Measurements from ENCODE around the gene TPRX2. TPM values are rescaled to one million over a fixed set of nuclear protein-coding genes. Genes with fewer than 3 reads are reported as not detected.

TPRX2 gene
- not detected in 2 replicates for total RNA-seq

GRCh38 chr19:47858646-47859285 lies at the start of gene TPRX2:
TPRX2 (plus strand) TSS chr19:47859235; CDS start chr19:47859247, 12 bp downstream.

GRCh38 chr19:47821460-47822020 lies 37.5 kb upstream of the TPRX2 start, which contains the start of gene CRX:
CRX (plus strand) TSS chr19:47821937; CDS start chr19:47834444, 12,507 bp downstream.

GRCh38 chr19:47886010-47886559 lies 27.1 kb downstream of the TPRX2 start, which contains the start of gene SULT2A1:
SULT2A1 (minus strand) TSS chr19:47886315; CDS start chr19:47886257, 58 bp downstream.

Other genes starting within 250 kb of the TPRX2 start
- 339 and 398 TPM in 2 replicates for gene EHD2, start 145.8 kb upstream of the TPRX2 start, total RNA-seq
- 309 and 350 TPM in 2 replicates for gene NOP53, start 113.7 kb upstream of the TPRX2 start, total RNA-seq
- 145 and 163 TPM in 2 replicates for gene SELENOW, start 80.5 kb upstream of the TPRX2 start, total RNA-seq
- not detected in 2 replicates for gene TPRX1, start 54.7 kb upstream of the TPRX2 start, total RNA-seq
- not detected in 2 replicates for gene CRX, start 37.3 kb upstream of the TPRX2 start, total RNA-seq
- gene SULT2A1, start 27.1 kb downstream of the TPRX2 start, total RNA-seq = not detected in 2 replicates
- not detected in 2 replicates for gene BSPH1, start 132.9 kb downstream of the TPRX2 start, total RNA-seq
- gene ELSPBP1, start 135.4 kb downstream of the TPRX2 start, total RNA-seq = not detected in 2 replicates
- gene CABP5, start 184.8 kb downstream of the TPRX2 start, total RNA-seq = not detected in 2 replicates

Measured in cardiac ventricle fibroblast (primary cell).